GM21825 (cell line): Measurements from ENCODE around the gene FUT9.

Source experiments
- ATAC-seq: cut with Tn5 transposase; IDR thresholded peaks from one replicate; pipeline ENCODE4 v1.9.1; 2021; ENCODE audit warnings: mild to moderate bottlenecking, moderate library complexity; ENCODE audit not compliant: unreplicated experiment

FUT9 gene

GRCh38 chr6:96066376-96066775 lies 50.6 kb downstream of the FUT9 start:
- ATAC-seq: no peak

- ATAC-seq: no peak
Observed at GRCh38 chr6:96073555-96073954, 57.8 kb downstream of the FUT9 start.

- no peak for ATAC-seq
Observed at GRCh38 chr6:96074006-96074405, 58.2 kb downstream of the FUT9 start.

GRCh38 chr6:96075826-96076225 lies 60.1 kb downstream of the FUT9 start:
- no peak for ATAC-seq

GRCh38 chr6:96086745-96087144 lies 71.0 kb downstream of the FUT9 start:
- no peak for ATAC-seq

- ATAC-seq: no peak
Observed at GRCh38 chr6:96089173-96089572, 73.4 kb downstream of the FUT9 start.

GRCh38 chr6:96094077-96094476 lies 78.3 kb downstream of the FUT9 start:
- ATAC-seq: no peak

GRCh38 chr6:96099069-96099468 lies 83.3 kb downstream of the FUT9 start:
- ATAC-seq: no peak

- no peak for ATAC-seq
Observed at GRCh38 chr6:96101564-96101963, 85.8 kb downstream of the FUT9 start.

GRCh38 chr6:96104910-96105309 lies 89.1 kb downstream of the FUT9 start:
- no peak for ATAC-seq

GRCh38 chr6:96110878-96111277 lies 95.1 kb downstream of the FUT9 start:
- ATAC-seq: no peak

- no peak for ATAC-seq
Observed at GRCh38 chr6:96116674-96117073, 100.9 kb downstream of the FUT9 start.

- ATAC-seq: no peak
Observed at GRCh38 chr6:96124778-96125177, 109.0 kb downstream of the FUT9 start.

- ATAC-seq: no peak
Observed at GRCh38 chr6:96138406-96138805, 122.6 kb downstream of the FUT9 start.

- ATAC-seq: no peak
Observed at GRCh38 chr6:96142142-96142541, 126.4 kb downstream of the FUT9 start.

- no peak for ATAC-seq
Observed at GRCh38 chr6:96150431-96150830, 134.7 kb downstream of the FUT9 start.

- ATAC-seq: no peak
Observed at GRCh38 chr6:96151707-96152106, 135.9 kb downstream of the FUT9 start.

GRCh38 chr6:96152114-96152708 lies 136.4 kb downstream of the FUT9 start:
- ATAC-seq: no peak

GRCh38 chr6:96153775-96154174 lies 138.0 kb downstream of the FUT9 start:
- ATAC-seq: no peak

GRCh38 chr6:96156425-96156824 lies 140.7 kb downstream of the FUT9 start:
- ATAC-seq: no peak

- peak; percentile 81 for ATAC-seq
Observed at GRCh38 chr6:96157018-96157565, 141.3 kb downstream of the FUT9 start.

GRCh38 chr6:96162711-96163120 lies 146.9 kb downstream of the FUT9 start:
- ATAC-seq: no peak

GRCh38 chr6:96164802-96165201 lies 149.0 kb downstream of the FUT9 start:
- ATAC-seq: no peak
